HG03280 (cell line): ENCODE results near the gene JPH2.

ENCODE experiments used
- ATAC-seq: cut with Tn5 transposase; IDR thresholded peaks from one replicate; pipeline ENCODE4 v1.9.1; 2021; ENCODE audit warnings: mild to moderate bottlenecking, moderate library complexity; ENCODE audit not compliant: unreplicated experiment

Gene JPH2

GRCh38 chr20:44188752-44189151 lies 1.8 kb upstream of the JPH2 start:
- no peak for ATAC-seq

DNA sequence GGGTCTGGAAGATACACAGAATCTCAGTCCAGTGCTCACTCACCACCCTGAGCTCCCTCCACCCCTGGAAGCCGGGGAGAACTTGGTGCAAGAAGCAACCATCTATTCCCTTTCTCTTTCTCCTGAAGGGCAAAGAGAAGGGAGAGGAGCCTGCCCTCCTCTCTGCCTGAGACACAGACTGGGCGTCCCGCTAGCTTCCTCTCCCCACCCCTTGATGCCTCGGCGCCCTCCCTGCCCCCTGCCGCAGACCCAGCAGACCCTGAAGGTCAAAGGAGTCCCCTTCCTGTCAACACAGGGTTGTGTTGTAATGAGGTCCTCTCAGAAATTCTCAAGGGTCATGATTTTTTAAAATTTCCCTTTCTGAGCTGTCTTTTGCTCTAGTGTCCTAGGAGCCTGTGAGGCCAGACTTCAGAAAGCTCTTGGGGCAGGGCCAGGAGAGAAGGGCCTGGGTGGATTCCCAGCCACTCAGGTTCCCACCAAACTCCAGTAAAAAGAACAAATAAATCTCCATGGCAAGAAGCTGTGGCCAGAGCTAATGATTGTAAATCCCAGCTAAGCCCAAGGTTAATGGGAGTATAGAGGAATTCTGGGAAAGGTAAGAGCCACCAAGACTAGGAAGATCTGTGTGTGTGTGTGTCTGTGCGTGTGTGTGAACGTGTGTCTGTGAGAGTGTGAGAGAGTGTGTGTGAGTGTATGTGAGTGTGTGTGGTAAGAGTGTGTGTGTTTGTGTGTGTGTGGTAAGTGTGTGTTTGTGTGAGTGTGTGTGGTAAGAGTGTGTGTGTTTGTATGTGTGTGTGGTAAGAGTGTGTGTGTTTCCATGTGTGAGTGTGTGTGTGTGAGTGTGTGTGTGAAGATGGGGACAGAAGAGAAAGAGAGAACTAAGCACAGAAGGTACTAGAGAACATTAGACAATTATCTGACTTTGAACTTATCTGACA lies 1.1 kb upstream of the JPH2 start:
- no peak for ATAC-seq

DNA sequence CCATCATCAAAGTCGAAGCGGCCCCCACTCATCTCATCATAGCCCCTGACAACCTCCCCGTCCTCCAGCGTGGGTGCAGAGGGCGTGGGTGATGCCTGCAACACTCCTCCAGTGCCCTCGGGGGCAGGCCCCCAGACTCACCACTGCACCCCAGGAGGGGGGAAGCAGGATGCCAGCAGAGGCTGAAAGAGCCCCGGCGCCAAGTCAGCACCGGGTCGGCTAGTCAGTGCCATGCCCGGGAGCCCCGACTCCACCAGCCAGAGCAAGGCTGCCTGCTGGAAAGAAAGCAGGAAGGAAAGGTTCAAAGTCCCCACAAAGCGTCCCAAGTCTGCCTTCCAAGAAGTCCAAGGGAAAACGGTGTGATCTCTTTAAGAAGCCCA lies 324 bp downstream of the JPH2 start:
- no peak for ATAC-seq

- no peak for ATAC-seq
These were observed 787 bp downstream of the JPH2 start for GRCh38 chr20:44186201-44186600.

DNA sequence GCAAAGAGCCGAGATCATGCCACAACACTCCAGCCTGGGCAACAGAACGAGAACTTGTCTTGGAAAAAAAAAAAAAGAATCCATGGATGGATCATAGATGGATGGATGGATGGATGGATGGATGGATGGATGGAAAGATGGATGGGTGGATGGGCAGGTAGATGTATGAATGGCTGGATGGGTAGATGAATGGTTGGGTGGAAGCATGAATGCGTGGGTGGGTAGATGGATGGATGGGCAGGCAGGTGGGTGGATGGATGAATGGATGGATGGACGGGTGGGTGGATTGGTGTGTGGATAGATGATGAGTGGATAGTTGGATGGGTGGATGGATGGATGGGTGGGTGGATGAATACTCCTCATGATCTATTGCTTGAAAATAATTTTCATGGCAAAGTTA lies 1.4 kb downstream of the JPH2 start:
- no peak for ATAC-seq

- no peak for ATAC-seq
These were observed 3.7 kb downstream of the JPH2 start for GRCh38 chr20:44183282-44183681.

DNA sequence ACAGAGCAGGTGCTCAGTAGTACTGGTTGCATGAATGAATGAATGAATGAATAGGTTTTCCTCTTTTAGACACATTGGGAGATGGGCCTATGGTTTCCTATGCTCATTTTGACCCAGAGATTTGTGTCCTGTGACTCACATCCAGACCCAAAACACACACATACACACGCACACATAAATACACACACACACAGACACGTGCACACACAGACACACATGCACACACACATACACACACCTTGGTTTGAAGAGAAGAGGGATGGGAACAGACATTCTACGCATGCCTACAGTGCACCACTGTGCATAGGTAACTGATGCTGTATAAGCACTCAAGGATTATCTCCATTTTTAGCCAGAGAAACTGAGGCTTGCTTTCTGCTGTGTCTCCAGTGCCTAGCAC lies 4.1 kb downstream of the JPH2 start:
- no peak for ATAC-seq

DNA sequence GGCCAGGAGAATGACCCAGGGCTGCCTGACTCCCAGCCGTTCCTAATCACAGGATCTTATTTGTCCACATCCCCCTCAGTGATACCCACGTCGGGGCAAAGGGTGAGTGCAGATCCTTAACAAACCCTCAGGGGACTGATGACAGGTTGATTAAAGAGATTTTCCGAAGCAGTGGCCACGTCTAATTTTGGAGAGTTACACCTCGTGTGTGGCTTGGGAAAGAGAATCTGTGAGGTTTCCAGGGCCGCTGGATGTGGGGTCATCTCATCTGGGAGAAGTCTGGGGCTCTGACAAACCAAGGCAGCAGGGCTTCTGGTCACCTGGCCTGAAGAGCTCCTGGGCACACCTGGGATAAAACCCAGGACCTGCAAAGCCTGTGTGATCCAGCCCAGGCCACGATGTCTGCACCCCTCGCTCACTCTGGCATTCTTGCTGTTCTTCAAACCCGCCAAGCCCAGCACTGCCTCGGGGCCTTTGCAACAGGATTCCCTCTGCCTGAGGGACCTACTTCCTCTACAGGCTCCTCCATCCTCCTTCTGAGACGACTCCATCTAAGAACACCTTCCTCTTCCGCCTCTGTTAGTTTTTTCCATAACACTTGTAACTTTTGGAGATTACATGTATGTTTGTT lies 4.7 kb downstream of the JPH2 start:
- no peak for ATAC-seq

GRCh38 chr20:44181611-44182010 lies 5.4 kb downstream of the JPH2 start:
- no peak for ATAC-seq

- ATAC-seq = no peak
These were observed 6.2 kb downstream of the JPH2 start for GRCh38 chr20:44180814-44181213.

- ATAC-seq = no peak
These were observed 10.0 kb downstream of the JPH2 start for GRCh38 chr20:44176833-44177534.

DNA sequence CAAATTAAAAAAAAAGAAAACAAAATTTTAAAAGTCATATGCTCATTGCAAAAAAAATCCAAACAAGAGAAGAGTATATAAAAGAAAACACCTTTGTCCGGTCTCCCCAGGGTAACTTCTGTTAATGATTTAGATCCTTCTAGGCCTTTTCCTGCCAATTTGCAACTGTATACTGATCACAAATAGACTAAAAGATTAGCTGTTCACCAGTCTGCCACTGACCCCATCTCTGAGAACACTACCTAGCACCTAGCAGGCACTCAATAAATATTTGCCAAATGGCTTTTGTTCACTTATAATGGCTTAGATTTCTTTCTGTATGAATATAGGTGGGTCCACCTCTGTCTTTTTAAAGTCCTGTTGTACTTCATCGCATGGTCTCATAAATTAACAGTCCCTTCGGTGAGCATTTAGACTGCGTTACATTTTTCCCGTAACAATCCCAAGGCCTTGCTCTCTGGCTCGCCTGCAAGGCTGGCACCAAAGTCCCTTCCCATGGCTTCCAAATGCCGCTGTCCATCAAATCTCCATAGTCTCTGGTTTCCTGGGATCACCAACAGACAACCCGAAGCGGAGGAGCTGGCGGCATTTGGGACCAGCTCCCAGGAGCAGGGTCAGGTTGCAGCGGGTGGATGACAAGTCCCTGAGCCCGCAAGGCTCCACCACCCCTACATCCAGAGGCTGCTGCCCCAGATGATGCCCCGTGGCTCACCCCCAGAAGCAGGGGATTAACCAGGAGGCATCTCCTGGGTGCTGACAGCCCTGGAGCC lies 11.8 kb downstream of the JPH2 start:
- ATAC-seq = no peak

- ATAC-seq = no peak
These were observed 13.1 kb downstream of the JPH2 start for GRCh38 chr20:44173846-44174245.

DNA sequence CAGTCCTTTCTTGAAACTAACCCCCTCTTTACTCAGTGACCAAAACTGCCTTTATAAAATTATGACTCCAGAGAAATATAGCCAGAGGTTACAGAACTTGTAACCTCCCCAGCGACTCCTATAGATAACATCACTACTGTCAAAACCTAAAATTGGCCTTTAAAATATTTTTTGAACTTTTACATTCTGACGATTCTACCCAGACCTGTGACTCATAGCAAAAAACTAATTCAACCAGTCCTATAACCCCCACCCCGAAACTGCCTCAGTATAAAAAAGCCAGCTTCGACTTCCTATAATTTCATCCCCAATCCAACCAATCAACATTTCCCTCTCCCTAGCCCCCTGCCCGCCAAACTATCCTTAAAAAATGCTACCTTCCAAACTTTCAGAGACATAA lies 13.9 kb downstream of the JPH2 start:
- no peak for ATAC-seq

DNA sequence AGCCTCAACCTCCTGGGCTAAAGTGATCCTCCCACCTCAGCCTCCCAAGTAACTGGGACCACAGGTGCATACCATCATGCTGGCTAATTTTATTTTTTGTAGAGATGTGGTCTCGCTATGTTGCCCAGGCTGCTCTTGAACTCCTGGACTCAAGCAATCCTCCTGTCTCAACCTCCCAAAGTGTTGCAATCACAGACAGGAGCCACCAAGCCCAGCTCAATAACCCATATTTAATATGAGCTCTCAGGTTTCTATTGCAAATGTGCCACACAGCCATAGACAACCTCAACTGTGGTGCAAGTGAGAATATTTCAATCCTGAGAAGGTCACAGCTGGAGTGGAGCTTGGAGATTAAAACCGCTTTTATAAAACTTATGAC lies 14.4 kb downstream of the JPH2 start:
- no peak for ATAC-seq

DNA sequence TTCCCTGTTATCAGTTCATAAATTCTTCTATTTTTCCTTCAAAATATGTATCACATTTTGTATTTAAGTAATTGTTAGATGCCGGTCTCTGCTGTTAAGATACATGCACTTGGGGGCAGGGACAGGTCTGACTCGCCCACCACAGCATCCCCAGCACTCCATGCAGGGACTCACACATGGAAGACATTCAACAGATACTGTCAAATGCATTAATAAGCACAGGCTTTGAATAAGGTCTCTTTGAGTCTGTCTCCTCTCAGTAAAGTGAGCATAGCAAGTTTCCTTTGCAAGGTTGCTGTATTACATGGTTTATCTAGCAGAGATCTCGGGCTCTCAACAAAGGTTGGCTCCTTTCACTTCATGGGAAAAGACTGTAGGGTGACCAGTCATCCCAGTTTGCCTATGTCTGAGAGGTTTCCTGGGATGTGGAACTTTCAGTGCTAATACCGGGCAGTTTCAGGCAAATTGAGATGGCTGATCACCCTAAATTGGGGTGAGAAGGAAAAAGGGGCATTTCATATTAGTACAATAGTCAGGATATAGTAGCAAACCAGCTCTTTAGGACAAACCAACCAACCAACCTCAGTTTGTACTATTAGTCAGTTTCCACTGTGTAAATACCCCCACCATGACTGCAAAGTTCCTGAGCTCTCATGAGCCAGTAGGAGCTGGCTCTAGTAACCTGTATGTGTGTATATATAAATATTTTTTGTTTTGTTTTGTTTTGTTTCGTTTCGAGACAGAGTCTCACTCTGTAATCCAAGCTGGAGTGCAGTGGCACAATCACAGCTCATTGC lies 15.0 kb downstream of the JPH2 start:
- no peak for ATAC-seq

- no peak for ATAC-seq
These were observed 16.1 kb downstream of the JPH2 start for GRCh38 chr20:44170816-44171410.

DNA sequence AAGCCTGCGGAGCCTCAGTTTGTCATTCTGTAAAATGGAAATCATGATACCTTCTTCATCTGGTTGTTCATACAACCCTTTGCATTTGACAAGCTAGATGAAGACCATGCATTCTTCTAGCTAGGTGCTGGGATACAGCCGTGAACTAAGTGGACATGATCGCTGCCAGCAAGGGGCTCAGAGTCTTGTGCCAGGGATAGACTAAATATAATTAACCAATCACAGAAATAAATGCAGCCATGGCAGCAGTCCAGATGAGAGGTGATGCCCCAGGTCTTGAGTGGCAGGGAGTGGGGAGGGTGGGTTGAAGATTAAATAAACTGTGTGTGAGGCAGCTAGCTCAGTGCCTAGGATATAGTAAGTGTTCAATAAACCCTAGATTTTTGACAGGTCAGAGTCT lies 19.3 kb downstream of the JPH2 start:
- ATAC-seq = no peak

- ATAC-seq = no peak
These were observed 20.5 kb downstream of the JPH2 start for GRCh38 chr20:44166477-44166876.

- no peak for ATAC-seq
These were observed 21.0 kb downstream of the JPH2 start for GRCh38 chr20:44166008-44166407.
